HG03457 (cell line): ENCODE results near the gene NPW.

Experiments used
- ATAC-seq: cut with Tn5 transposase; IDR thresholded peaks from one replicate; pipeline ENCODE4 v1.9.1; 2021; ENCODE audit warnings: moderate number of reproducible peaks; ENCODE audit not compliant: unreplicated experiment

Gene NPW

GRCh38 chr16:2034696-2035430 is 15.3 kb downstream of the NPW start:
- ATAC-seq, result no peak

GRCh38 chr16:2035431-2036199 is 16.0 kb downstream of the NPW start:
- no peak for ATAC-seq

GRCh38 chr16:2036200-2036966 is 16.8 kb downstream of the NPW start:
- ATAC-seq, result no peak

- ATAC-seq, result no peak
Measured at GRCh38 chr16:2037115-2037514, 17.5 kb downstream of the NPW start.

GRCh38 chr16:2037647-2038381 is 18.2 kb downstream of the NPW start:
- no peak for ATAC-seq

GRCh38 chr16:2038382-2039231 is 19.0 kb downstream of the NPW start:
- no peak for ATAC-seq

GRCh38 chr16:2039274-2040031 is 19.9 kb downstream of the NPW start:
- ATAC-seq, result no peak

GRCh38 chr16:2040041-2040786 is 20.6 kb downstream of the NPW start:
- ATAC-seq, result no peak

- ATAC-seq, result no peak
Measured at GRCh38 chr16:2040787-2041522, 21.4 kb downstream of the NPW start.

GRCh38 chr16:2042171-2042985 is 22.8 kb downstream of the NPW start:
- ATAC-seq, result no peak

- ATAC-seq, result no peak
Measured at GRCh38 chr16:2042986-2043666, 23.5 kb downstream of the NPW start.

- no peak for ATAC-seq
Measured at GRCh38 chr16:2043667-2044451, 24.3 kb downstream of the NPW start.

GRCh38 chr16:2044541-2044940 is 25.0 kb downstream of the NPW start:
- no peak for ATAC-seq

- no peak for ATAC-seq
Measured at GRCh38 chr16:2045965-2046892, 26.6 kb downstream of the NPW start.

- ATAC-seq, result no peak
Measured at GRCh38 chr16:2046893-2047329, 27.3 kb downstream of the NPW start.
